Hair follicle dermal papilla cell (primary cell): ENCODE measurements around the gene BBIP1. TPM values are rescaled to one million over a fixed set of nuclear protein-coding genes. Genes with fewer than 3 reads are reported as not detected.

Experiments
- total RNA-seq: library from RNA; depleted of rRNA; stranded (reverse); fragments of >200 nt; gene quantifications from 2 replicates; pipeline ENCODE4 v1.2.3, GENCODE V29; 2012

The BBIP1 gene
- 18.5 and 19.2 TPM in 2 replicates for total RNA-seq

DNA sequence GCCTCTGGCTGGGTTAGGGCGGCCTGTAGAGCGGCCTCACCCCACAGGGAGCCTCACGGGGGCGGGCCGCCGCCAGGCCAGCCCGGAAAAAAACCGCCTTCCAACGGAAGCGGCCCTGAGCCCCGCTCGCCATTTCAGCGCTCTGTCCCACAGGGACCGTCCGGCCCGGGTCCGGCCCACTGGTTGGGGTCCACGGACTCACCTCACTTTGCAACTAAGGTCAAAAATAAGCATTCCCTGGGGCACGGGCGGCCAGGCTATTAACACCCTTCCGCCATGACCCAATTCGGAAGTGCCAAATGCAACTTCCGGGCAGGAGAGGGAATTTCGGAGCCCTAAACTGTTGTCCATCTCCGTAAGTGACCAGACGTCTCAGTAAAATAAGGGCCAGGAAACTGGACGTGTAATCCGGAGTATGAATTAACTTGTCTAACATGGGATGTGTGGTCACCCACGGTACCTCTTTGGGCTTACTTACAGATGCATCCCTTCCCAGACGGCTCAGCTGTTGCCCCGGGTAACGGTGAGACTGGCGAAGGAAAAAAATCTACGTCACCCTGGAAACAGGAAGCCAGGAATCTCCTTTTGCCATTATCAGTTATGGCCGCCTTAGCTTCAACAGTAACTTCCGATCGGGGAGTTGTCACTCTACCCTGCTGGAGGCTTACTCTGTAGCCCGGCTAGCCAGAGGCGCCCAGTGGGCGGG, at the start of gene BBIP1:
TSS of gene BBIP1 (minus strand) at position 538 of the 706 bp plus-strand sequence. CDS start 1,023 bp downstream, outside the sequence.

DNA sequence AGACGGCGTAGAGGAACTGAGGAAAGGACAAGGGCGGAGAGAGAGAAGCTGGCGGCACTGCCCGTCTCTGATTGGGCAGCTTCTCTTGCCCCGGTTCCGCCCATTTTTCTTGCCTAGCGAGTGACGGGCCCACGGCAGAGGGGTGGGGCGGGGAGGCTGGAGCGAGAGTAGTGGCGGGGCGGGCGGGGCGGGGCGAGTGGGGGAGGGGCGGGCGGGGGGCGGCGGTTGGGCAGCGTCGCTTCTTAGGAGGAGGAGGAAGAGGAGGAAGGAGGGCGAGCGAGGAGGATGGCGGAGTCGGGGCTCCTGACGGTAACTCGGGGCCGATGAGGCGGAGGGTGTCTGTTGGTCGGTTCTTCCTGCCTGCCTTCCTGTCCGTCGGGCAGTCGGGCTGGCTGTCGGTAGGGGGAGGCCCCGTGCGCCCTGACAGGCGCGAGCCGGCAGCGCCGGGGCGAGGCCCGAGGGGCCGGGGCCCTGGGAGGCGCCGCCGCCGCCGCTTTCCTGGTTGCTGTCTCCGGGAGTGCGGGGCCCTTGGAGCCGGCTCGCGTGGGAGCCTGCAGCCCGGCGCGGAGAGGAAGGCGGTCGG, 460 bp upstream of the BBIP1 start, which contains the start of gene SHOC2:
TSS of gene SHOC2 (plus strand) at position 256 of the 583 bp plus-strand sequence. CDS start 44,755 bp downstream, outside the sequence.

GRCh38 chr10:110871298-110872084, 47.5 kb downstream of the BBIP1 start, which contains the start of gene PDCD4:
Gene PDCD4 (plus strand): TSS chr10:110871928. CDS start chr10:110876028, 4,100 bp downstream.

Other genes with a start within 250 kb of the BBIP1 start
- gene PDCD4, start 47.3 kb downstream of the BBIP1 start, total RNA-seq, result 26.3 and 27.1 TPM in 2 replicates
- 71.6 and 78.4 TPM in 2 replicates for gene SHOC2, start 424 bp upstream of the BBIP1 start, total RNA-seq
- gene ADRA2A, start 157.8 kb upstream of the BBIP1 start, total RNA-seq, result 2.9 and 3.2 TPM in 2 replicates